ENCODE measurements around the gene RIC3. TPM values are rescaled to one million over a fixed set of nuclear protein-coding genes. Genes with fewer than 3 reads are reported as not detected.

The RIC3 gene
- total and polyA plus RNA-seq, 2 donors (not counting 3 experiments of a cell fraction or from before 2014, with no cell fraction given), result not detected

DNA sequence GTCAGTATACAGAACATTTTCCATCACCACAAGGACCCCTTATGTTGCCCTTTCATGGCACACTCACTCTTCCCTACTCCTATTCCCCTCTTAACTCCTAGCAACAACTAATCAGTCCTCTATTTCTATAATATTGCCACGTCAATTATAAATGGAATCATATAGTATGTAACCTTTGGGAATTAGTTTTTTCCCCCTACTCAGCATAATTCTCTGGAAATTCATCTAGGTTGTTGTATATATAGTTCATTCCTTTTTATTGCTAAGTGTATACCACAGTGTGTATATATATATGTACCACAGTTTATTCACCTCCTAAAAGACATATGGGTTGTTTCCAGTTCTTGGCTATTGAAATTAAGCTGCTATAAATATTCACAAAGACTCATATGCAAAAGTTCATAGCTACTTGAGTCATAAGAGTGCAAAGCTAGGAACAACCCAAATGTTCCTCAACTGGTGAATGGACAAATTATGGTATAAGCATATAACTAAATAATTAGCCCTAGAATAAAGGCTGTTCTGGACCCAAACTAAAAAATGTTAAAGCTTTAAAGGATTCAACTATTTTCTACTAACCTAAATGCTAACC is 46.6 kb downstream of the RIC3 start:
- BruUV-seq (replicated peaks), result no TSS peak
- H3K4me3 ChIP-seq (replicated peaks in 1 of 3; ENCODE audit: insufficient read depth in 1 of 3, low read depth in 1 of 3, low read length in 3 of 3), result no peak overlapping the region
- H3K36me3 ChIP-seq (ENCODE audit: control insufficient read depth in 2 of 2, extremely low read depth in 1 of 2, insufficient read depth in 2 of 2, low read length in 2 of 2), result no peaks in the 10 kb centered on the region
- ChIA-PET CTCF (interaction anchor here (1.0 to 2.2 kb wide), 2 partner anchors 9 to 23 kb away, joined by 4 to 7 read pairs; no protein-coding TSS in a partner anchor), POLR2A (no interaction called here)
- dilution Hi-C loops (cut with MboI; ENCODE audit: extremely low pct_ligation_motif_present, low sequenced_read_pairs) (no loop called here), intact Hi-C loops (cut with micrococcal nuclease) (no loop called here)
- H3K4me2 ChIP-seq (ENCODE audit: insufficient read depth, low read length), result no peak overlapping the region
- DNase-seq (ENCODE audit: low read depth, low spot score) (no peak), FAIRE-seq (no peak)
- H2AFZ ChIP-seq (ENCODE audit: low read depth, low read length), result no peak overlapping the region
- no peaks in the 10 kb centered on the region for H3K79me2 ChIP-seq (ENCODE audit: control insufficient read depth, insufficient read depth, low read length)
- no peaks in the 10 kb centered on the region for H3K9me3 ChIP-seq (replicated peaks; ENCODE audit: control insufficient read depth, insufficient read depth, low read length)
- H3K9me1 ChIP-seq (replicated peaks; ENCODE audit: control insufficient read depth, extremely low read depth, insufficient read depth, low read length), result no peaks in the 10 kb centered on the region
- TF ChIP-seq FOS (IDR thresholded peaks at IDR 0.05; ENCODE audit: borderline replicate concordance, insufficient read depth, low read length) (no peak), EZH2 (IDR thresholded peaks at IDR 0.05; ENCODE audit: borderline replicate concordance, low read depth, low read length, severe bottlenecking) (no peak), POLR2A (IDR thresholded peaks at IDR 0.05; ENCODE audit: low read depth, low read length) (no peak)
- TF ChIP-seq, protein P1, sequence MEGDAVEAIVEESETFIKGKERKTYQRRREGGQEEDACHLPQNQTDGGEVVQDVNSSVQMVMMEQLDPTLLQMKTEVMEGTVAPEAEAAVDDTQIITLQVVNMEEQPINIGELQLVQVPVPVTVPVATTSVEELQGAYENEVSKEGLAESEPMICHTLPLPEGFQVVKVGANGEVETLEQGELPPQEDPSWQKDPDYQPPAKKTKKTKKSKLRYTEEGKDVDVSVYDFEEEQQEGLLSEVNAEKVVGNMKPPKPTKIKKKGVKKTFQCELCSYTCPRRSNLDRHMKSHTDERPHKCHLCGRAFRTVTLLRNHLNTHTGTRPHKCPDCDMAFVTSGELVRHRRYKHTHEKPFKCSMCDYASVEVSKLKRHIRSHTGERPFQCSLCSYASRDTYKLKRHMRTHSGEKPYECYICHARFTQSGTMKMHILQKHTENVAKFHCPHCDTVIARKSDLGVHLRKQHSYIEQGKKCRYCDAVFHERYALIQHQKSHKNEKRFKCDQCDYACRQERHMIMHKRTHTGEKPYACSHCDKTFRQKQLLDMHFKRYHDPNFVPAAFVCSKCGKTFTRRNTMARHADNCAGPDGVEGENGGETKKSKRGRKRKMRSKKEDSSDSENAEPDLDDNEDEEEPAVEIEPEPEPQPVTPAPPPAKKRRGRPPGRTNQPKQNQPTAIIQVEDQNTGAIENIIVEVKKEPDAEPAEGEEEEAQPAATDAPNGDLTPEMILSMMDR (IDR thresholded peaks at IDR 0.05; ENCODE audit: extremely low read depth in 1 of 2, insufficient read depth in 1 of 2, low read depth in 1 of 2, low read length in 2 of 2), result no peak
- no peaks in the 10 kb centered on the region for H3K4me1 ChIP-seq (ENCODE audit: control insufficient read depth, extremely low read depth, insufficient read depth, low read length)
- no peaks in the 10 kb centered on the region for H4K20me1 ChIP-seq (replicated peaks; ENCODE audit: control insufficient read depth, extremely low read depth, insufficient read depth, low read length)
- no peaks in the 10 kb centered on the region for H3K27me3 ChIP-seq (ENCODE audit: control insufficient read depth in 2 of 2, insufficient read depth in 2 of 2, low read length in 2 of 2)
- H3K27ac ChIP-seq (ENCODE audit: insufficient read depth, low read depth, low read length), result no peak overlapping the region
- no peak overlapping the region for H3K9ac ChIP-seq (replicated peaks; ENCODE audit: extremely low read depth, insufficient read depth, low read length)

DNA sequence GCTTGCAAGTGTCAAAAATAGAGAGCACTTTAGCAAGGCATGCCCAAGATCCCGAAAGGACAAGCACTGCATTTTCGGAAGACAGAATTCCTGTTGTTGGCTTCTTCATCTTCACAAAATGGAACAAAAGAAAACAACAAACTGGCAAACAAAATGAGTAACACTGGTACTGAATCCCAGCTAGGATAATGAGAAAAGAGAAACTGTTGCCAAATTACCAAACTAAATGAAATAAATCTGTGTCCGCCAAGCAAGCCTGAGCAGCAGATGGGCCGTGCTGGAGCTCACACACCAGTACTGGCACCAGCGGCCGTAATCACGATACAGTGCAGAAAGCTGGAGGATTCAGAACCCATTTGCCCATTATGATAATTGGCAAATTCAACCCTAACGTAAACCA is 57.2 kb downstream of the RIC3 start:
- Histone ChIP-seq H3K27me3 (ENCODE audit: control insufficient read depth in 2 of 2, insufficient read depth in 2 of 2, low read length in 2 of 2) (peaks cover 0 to 2% of the 10 kb centered on the region in 2 experiments), H3K9me3 (replicated peaks; ENCODE audit: control insufficient read depth, insufficient read depth, low read length) (no peaks in the 10 kb centered on the region), H4K20me1 (replicated peaks; ENCODE audit: control insufficient read depth, extremely low read depth, insufficient read depth, low read length) (no peaks in the 10 kb centered on the region), H3K9ac (replicated peaks; ENCODE audit: extremely low read depth, insufficient read depth, low read length) (no peak overlapping the region), H3K9me1 (replicated peaks; ENCODE audit: control insufficient read depth, extremely low read depth, insufficient read depth, low read length) (no peaks in the 10 kb centered on the region), H3K4me2 (ENCODE audit: insufficient read depth, low read length) (no peak overlapping the region), H3K36me3 (ENCODE audit: control insufficient read depth in 2 of 2, extremely low read depth in 1 of 2, insufficient read depth in 2 of 2, low read length in 2 of 2) (no peaks in the 10 kb centered on the region), H3K79me2 (ENCODE audit: control insufficient read depth, insufficient read depth, low read length) (no peaks in the 10 kb centered on the region), H3K27ac (ENCODE audit: insufficient read depth, low read depth, low read length) (no peak overlapping the region), H3K4me3 (replicated peaks in 1 of 3; ENCODE audit: insufficient read depth in 1 of 3, low read depth in 1 of 3, low read length in 3 of 3) (no peak overlapping the region), H3K4me1 (ENCODE audit: control insufficient read depth, extremely low read depth, insufficient read depth, low read length) (no peaks in the 10 kb centered on the region), H2AFZ (ENCODE audit: low read depth, low read length) (no peak overlapping the region)
- CTCF ChIA-PET, result interaction anchor here (2.4 kb wide), 1 partner anchor 12 kb away, joined by 7 read pairs; no protein-coding TSS in a partner anchor
- POLR2A ChIA-PET, result no interaction called here
- dilution Hi-C loops (cut with MboI; ENCODE audit: extremely low pct_ligation_motif_present, low sequenced_read_pairs) (no loop called here), intact Hi-C loops (cut with micrococcal nuclease) (no loop called here)
- TF ChIP-seq, protein P2, sequence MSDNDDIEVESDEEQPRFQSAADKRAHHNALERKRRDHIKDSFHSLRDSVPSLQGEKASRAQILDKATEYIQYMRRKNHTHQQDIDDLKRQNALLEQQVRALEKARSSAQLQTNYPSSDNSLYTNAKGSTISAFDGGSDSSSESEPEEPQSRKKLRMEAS (IDR thresholded peaks at IDR 0.05; ENCODE audit: insufficient read depth, insufficient read length), result no peak
- TF ChIP-seq GATA2 (IDR thresholded peaks at IDR 0.05; ENCODE audit: insufficient read depth, insufficient read length, low read depth, low read length) (no peak), EZH2 (IDR thresholded peaks at IDR 0.05; ENCODE audit: borderline replicate concordance, low read depth, low read length, severe bottlenecking) (no peak)
- DNase-seq (ENCODE audit: low read depth, low spot score) (no peak), FAIRE-seq (no peak)
- no TSS peak for BruUV-seq (replicated peaks)
